ENCODE results near the gene PYGM. TPM values are rescaled to one million over a fixed set of nuclear protein-coding genes. Genes with fewer than 3 reads are reported as not detected.

The PYGM gene
- total and polyA plus RNA-seq, 2 donors (not counting 3 experiments of a cell fraction or from before 2014, with no cell fraction given) = 0.10 to 0.62 TPM

GRCh38 chr11:64765851-64766665, 6.3 kb upstream of the PYGM start:
- no peak for FAIRE-seq
- dilution Hi-C loops (cut with MboI; ENCODE audit: extremely low pct_ligation_motif_present, low sequenced_read_pairs) = no loop called here
- H2AFZ ChIP-seq (ENCODE audit: low read depth, low read length) = no peak overlapping the region
- no TSS peak for BruUV-seq (replicated peaks)
- intact Hi-C loops (cut with micrococcal nuclease) = no loop called here
- peaks cover 3% of the 10 kb centered on the region for H4K20me1 ChIP-seq (replicated peaks; ENCODE audit: control insufficient read depth, extremely low read depth, insufficient read depth, low read length)
- peaks cover 44% of the 10 kb centered on the region for H3K79me2 ChIP-seq (ENCODE audit: control insufficient read depth, insufficient read depth, low read length)
- H3K4me2 ChIP-seq (ENCODE audit: insufficient read depth, low read length) = no peak overlapping the region
- H3K9ac ChIP-seq (replicated peaks; ENCODE audit: extremely low read depth, insufficient read depth, low read length) = no peak overlapping the region
- H3K36me3 ChIP-seq (ENCODE audit: control insufficient read depth in 2 of 2, extremely low read depth in 1 of 2, insufficient read depth in 2 of 2, low read length in 2 of 2) = peaks cover 62 to 72% of the 10 kb centered on the region in 2 experiments
- DNase-seq (ENCODE audit: low read depth, low spot score) = no peak
- ChIA-PET POLR2A (no interaction called here), CTCF (no interaction called here)
- H3K9me3 ChIP-seq (replicated peaks; ENCODE audit: control insufficient read depth, insufficient read depth, low read length) = no peaks in the 10 kb centered on the region
- H3K9me1 ChIP-seq (replicated peaks; ENCODE audit: control insufficient read depth, extremely low read depth, insufficient read depth, low read length) = no peaks in the 10 kb centered on the region
- H3K4me1 ChIP-seq (ENCODE audit: control insufficient read depth, extremely low read depth, insufficient read depth, low read length) = peaks cover 20% of the 10 kb centered on the region
- TF ChIP-seq EZH2 (IDR thresholded peaks at IDR 0.05; ENCODE audit: borderline replicate concordance, low read depth, low read length, severe bottlenecking) = no peak
- TF ChIP-seq POLR2AphosphoS5 (IDR thresholded peaks at IDR 0.05; ENCODE audit: insufficient read depth, low read depth, low read length) = no peak
- TF ChIP-seq MYC (IDR thresholded peaks at IDR 0.05; ENCODE audit: low read depth, low read length) = no peak
- no peak for TF ChIP-seq CTCF (IDR thresholded peaks at IDR 0.05; ENCODE audit: extremely low read depth in 1 of 2, insufficient read depth in 1 of 2, low read depth in 1 of 2, low read length in 2 of 2)
- no peak for TF ChIP-seq FOS (IDR thresholded peaks at IDR 0.05; ENCODE audit: borderline replicate concordance, insufficient read depth, low read length)
- TF ChIP-seq POLR2A (IDR thresholded peaks at IDR 0.05; ENCODE audit: low read depth, low read length) = no peak
- TF ChIP-seq JUN (IDR thresholded peaks at IDR 0.05; ENCODE audit: borderline replicate concordance, insufficient read depth, insufficient read length, low read depth) = no peak
- TF ChIP-seq GATA2 (IDR thresholded peaks at IDR 0.05; ENCODE audit: insufficient read depth, insufficient read length, low read depth, low read length) = no peak
- no peak for TF ChIP-seq MAX (IDR thresholded peaks at IDR 0.05; ENCODE audit: insufficient read depth, insufficient read length)
- H3K27me3 ChIP-seq (ENCODE audit: control insufficient read depth in 2 of 2, insufficient read depth in 2 of 2, low read length in 2 of 2) = no peaks in the 10 kb centered on the region
- H3K4me3 ChIP-seq (replicated peaks in 1 of 3; ENCODE audit: insufficient read depth in 1 of 3, low read depth in 1 of 3, low read length in 3 of 3) = no peak overlapping the region
- no peak overlapping the region for H3K27ac ChIP-seq (ENCODE audit: insufficient read depth, low read depth, low read length)

All from endothelial cell of umbilical vein (primary cell).